ENCODE measurements around the gene DKK3.

DNA sequence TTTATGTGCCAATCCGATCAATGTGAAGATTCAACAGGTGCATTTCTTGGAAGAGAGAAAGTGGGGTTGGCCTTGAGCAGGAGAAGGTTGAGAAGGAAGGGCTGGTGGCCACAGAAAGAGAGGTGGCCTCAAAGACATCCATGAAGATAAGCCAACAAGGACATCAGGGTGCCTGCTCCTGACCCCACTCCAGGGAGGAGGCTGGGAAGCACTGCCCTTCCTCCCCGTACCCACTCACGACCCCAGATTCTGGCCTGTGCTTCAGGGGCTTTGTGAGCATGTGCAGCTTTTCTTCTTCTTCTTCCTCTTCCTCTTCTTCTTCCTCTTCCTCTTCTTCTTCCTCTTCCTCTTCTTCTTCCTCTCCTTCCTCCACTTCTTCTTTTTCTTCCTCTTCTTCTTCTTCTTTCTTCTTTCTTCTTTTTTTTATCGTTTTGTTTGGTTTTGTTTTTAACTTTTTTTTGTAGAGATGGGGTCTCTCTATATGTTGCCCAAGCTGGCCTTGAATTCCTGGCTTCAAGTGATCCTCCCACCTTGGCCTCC, 30.3 kb downstream of the DKK3 start:
- TF ChIP-seq CTCF (IDR thresholded peaks at IDR 0.05; ENCODE audit: poor library complexity, severe bottlenecking) (no peak), TAF1 (IDR thresholded peaks at IDR 0.05; ENCODE audit: low read depth) (no peak), POLR2AphosphoS5 (IDR thresholded peaks at IDR 0.05) (no peak), RAD21 (conservative IDR thresholded peaks at IDR 0.05) (no peak), EP300 (conservative IDR thresholded peaks at IDR 0.05; ENCODE audit: poor library complexity, severe bottlenecking) (no peak), MXI1 (conservative IDR thresholded peaks at IDR 0.05; ENCODE audit: poor library complexity, severe bottlenecking) (no peak), SMC3 (conservative IDR thresholded peaks at IDR 0.05; ENCODE audit: poor library complexity) (no peak)
- TF ChIP-seq, protein P1, sequence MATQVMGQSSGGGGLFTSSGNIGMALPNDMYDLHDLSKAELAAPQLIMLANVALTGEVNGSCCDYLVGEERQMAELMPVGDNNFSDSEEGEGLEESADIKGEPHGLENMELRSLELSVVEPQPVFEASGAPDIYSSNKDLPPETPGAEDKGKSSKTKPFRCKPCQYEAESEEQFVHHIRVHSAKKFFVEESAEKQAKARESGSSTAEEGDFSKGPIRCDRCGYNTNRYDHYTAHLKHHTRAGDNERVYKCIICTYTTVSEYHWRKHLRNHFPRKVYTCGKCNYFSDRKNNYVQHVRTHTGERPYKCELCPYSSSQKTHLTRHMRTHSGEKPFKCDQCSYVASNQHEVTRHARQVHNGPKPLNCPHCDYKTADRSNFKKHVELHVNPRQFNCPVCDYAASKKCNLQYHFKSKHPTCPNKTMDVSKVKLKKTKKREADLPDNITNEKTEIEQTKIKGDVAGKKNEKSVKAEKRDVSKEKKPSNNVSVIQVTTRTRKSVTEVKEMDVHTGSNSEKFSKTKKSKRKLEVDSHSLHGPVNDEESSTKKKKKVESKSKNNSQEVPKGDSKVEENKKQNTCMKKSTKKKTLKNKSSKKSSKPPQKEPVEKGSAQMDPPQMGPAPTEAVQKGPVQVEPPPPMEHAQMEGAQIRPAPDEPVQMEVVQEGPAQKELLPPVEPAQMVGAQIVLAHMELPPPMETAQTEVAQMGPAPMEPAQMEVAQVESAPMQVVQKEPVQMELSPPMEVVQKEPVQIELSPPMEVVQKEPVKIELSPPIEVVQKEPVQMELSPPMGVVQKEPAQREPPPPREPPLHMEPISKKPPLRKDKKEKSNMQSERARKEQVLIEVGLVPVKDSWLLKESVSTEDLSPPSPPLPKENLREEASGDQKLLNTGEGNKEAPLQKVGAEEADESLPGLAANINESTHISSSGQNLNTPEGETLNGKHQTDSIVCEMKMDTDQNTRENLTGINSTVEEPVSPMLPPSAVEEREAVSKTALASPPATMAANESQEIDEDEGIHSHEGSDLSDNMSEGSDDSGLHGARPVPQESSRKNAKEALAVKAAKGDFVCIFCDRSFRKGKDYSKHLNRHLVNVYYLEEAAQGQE (IDR thresholded peaks at IDR 0.05; ENCODE audit: borderline replicate concordance), result no peak

All from neural cell (in vitro differentiated cells).